ENCODE data around the gene PRPSAP1.

GRCh38 chr17:76297436-76297835, 56.3 kb downstream of the PRPSAP1 start:
- TF ChIP-seq ZNF70 (CRISPR knock-in tag; IDR thresholded peaks at IDR 0.05) (no peak), TCF4 (CRISPR knock-in tag; IDR thresholded peaks at IDR 0.05; ENCODE audit: borderline replicate concordance) (no peak), CSRNP3 (CRISPR knock-in tag; IDR thresholded peaks at IDR 0.05) (no peak)
- TF ChIP-seq, protein P1, sequence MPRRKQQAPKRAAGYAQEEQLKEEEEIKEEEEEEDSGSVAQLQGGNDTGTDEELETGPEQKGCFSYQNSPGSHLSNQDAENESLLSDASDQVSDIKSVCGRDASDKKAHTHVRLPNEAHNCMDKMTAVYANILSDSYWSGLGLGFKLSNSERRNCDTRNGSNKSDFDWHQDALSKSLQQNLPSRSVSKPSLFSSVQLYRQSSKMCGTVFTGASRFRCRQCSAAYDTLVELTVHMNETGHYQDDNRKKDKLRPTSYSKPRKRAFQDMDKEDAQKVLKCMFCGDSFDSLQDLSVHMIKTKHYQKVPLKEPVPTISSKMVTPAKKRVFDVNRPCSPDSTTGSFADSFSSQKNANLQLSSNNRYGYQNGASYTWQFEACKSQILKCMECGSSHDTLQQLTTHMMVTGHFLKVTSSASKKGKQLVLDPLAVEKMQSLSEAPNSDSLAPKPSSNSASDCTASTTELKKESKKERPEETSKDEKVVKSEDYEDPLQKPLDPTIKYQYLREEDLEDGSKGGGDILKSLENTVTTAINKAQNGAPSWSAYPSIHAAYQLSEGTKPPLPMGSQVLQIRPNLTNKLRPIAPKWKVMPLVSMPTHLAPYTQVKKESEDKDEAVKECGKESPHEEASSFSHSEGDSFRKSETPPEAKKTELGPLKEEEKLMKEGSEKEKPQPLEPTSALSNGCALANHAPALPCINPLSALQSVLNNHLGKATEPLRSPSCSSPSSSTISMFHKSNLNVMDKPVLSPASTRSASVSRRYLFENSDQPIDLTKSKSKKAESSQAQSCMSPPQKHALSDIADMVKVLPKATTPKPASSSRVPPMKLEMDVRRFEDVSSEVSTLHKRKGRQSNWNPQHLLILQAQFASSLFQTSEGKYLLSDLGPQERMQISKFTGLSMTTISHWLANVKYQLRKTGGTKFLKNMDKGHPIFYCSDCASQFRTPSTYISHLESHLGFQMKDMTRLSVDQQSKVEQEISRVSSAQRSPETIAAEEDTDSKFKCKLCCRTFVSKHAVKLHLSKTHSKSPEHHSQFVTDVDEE (CRISPR knock-in tag; IDR thresholded peaks at IDR 0.05), result no peak

All from SK-N-SH treated with all-trans-retinoic acid at 6 μM for 48 hours (cell line).